Measurements from ENCODE around the gene EGFR. TPM values are rescaled to one million over a fixed set of nuclear protein-coding genes. Genes with fewer than 3 reads are reported as not detected.

EGFR gene
- polyA plus RNA-seq, 2 of the 4 experiments (the other 2 are of a cell fraction) = 59.5 to 63.8 TPM

DNA sequence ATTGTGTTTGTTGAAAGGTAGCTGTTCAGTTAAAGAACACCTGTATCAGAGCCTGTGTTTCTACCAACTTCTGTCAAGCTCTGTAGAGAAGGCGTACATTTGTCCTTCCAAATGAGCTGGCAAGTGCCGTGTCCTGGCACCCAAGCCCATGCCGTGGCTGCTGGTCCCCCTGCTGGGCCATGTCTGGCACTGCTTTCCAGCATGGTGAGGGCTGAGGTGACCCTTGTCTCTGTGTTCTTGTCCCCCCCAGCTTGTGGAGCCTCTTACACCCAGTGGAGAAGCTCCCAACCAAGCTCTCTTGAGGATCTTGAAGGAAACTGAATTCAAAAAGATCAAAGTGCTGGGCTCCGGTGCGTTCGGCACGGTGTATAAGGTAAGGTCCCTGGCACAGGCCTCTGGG, 154.9 kb downstream of the EGFR start:
- 89% methylated on average over 7 of the region's 7 CpGs for WGBS (ENCODE audit: missing lambda C conversion rate)
- ChIA-PET POLR2A (no interaction called here), CTCF (interaction anchor here (0.8 to 1.9 kb wide), 6 partner anchors 11 to 400 kb away, joined by 3 to 10 read pairs (median 4); no protein-coding TSS in a partner anchor)
- no peak overlapping the region for H3K4me2 ChIP-seq
- FAIRE-seq (no peak), ATAC-seq (peak in 1 of 2 experiments; percentile 49; a peak in 3 of 6 replicates), DNase-seq (ENCODE audit: low read depth in 1 of 2, low spot score in 1 of 2) (no peak)
- no peak overlapping the region for H3K4me3 ChIP-seq
- H3K27ac ChIP-seq = no peak overlapping the region
- no peak for TF ChIP-seq TFCP2L1 (CRISPR knock-in tag; IDR thresholded peaks at IDR 0.05)
- TF ChIP-seq RAD21 (conservative IDR thresholded peaks at IDR 0.05 in 1 of 2, IDR thresholded peaks at IDR 0.05 in 1 of 2) = 0 out of 5 replicates have a peak, but pooled peaks of 1 of the 2 experiments have one; percentile 16
- TF ChIP-seq, protein P1, sequence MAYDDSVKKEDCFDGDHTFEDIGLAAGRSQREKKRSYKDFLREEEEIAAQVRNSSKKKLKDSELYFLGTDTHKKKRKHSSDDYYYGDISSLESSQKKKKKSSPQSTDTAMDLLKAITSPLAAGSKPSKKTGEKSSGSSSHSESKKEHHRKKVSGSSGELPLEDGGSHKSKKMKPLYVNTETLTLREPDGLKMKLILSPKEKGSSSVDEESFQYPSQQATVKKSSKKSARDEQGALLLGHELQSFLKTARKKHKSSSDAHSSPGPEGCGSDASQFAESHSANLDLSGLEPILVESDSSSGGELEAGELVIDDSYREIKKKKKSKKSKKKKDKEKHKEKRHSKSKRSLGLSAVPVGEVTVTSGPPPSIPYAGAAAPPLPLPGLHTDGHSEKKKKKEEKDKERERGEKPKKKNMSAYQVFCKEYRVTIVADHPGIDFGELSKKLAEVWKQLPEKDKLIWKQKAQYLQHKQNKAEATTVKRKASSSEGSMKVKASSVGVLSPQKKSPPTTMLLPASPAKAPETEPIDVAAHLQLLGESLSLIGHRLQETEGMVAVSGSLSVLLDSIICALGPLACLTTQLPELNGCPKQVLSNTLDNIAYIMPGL (CRISPR knock-in tag; IDR thresholded peaks at IDR 0.05; ENCODE audit: borderline replicate concordance) = no peak
- H3K4me1 ChIP-seq = peaks cover 3% of the 10 kb centered on the region; the same call in 1 of the 3 replicates
- no peaks in the 10 kb centered on the region for H3K9me3 ChIP-seq

DNA sequence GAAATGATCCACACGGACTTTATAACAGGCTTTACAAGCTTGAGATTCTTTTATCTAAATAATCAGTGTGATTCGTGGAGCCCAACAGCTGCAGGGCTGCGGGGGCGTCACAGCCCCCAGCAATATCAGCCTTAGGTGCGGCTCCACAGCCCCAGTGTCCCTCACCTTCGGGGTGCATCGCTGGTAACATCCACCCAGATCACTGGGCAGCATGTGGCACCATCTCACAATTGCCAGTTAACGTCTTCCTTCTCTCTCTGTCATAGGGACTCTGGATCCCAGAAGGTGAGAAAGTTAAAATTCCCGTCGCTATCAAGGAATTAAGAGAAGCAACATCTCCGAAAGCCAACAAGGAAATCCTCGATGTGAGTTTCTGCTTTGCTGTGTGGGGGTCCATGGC, 155.6 kb downstream of the EGFR start:
- ChIA-PET CTCF (interaction anchor here (1.1 to 1.9 kb wide), 4 partner anchors 11 to 401 kb away, joined by 3 to 10 read pairs (median 4); no protein-coding TSS in a partner anchor), POLR2A (no interaction called here)
- Histone ChIP-seq H3K4me3 (no peak overlapping the region), H3K9me3 (no peaks in the 10 kb centered on the region), H3K4me2 (no peak overlapping the region), H3K4me1 (peaks cover 3% of the 10 kb centered on the region; the same call in 1 of the 3 replicates), H3K27ac (no peak overlapping the region)
- DNase-seq (ENCODE audit: low read depth in 1 of 2, low spot score in 1 of 2) = no peak
- TF ChIP-seq RNF2 (IDR thresholded peaks at IDR 0.05; ENCODE audit: borderline replicate concordance, low read depth) = no peak
- no peak for ATAC-seq
- no peak for FAIRE-seq
- 91% methylated on average over 12 of the region's 12 CpGs for WGBS (ENCODE audit: missing lambda C conversion rate)

DNA sequence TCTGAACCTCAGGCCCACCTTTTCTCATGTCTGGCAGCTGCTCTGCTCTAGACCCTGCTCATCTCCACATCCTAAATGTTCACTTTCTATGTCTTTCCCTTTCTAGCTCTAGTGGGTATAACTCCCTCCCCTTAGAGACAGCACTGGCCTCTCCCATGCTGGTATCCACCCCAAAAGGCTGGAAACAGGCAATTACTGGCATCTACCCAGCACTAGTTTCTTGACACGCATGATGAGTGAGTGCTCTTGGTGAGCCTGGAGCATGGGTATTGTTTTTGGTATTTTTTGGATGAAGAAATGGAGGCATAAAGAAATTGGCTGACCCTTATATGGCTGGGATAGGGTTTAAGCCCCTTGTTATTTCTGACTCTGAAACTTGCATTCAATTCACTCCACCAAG, 156.0 kb downstream of the EGFR start:
- 100% methylated on average over 1 of the region's 1 CpG for WGBS (ENCODE audit: missing lambda C conversion rate)
- POLR2A ChIA-PET = no interaction called here
- no peaks in the 10 kb centered on the region for H3K9me3 ChIP-seq
- no peak overlapping the region for H3K27ac ChIP-seq
- peaks cover 3% of the 10 kb centered on the region; the same call in 1 of the 3 replicates for H3K4me1 ChIP-seq
- CTCF ChIA-PET = interaction anchor here (1.1 to 1.9 kb wide), 3 partner anchors 18 to 401 kb away, joined by 3 to 10 read pairs (median 3); no protein-coding TSS in a partner anchor
- H3K4me3 ChIP-seq = no peak overlapping the region
- ATAC-seq = no peak
- no peak for TF ChIP-seq ZC3H11A (IDR thresholded peaks at IDR 0.05)
- TF ChIP-seq, protein P2, sequence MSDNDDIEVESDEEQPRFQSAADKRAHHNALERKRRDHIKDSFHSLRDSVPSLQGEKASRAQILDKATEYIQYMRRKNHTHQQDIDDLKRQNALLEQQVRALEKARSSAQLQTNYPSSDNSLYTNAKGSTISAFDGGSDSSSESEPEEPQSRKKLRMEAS (IDR thresholded peaks at IDR 0.05) = no peak
- no peak for TF ChIP-seq NPAS2 (CRISPR knock-in tag; IDR thresholded peaks at IDR 0.05; ENCODE audit: borderline replicate concordance)
- no peak for TF ChIP-seq POLR2AphosphoS2 (conservative IDR thresholded peaks at IDR 0.05; ENCODE audit: low read length)
- no peak for TF ChIP-seq FOXS1 (CRISPR knock-in tag; IDR thresholded peaks at IDR 0.05)
- no peak for TF ChIP-seq ZFP36 (IDR thresholded peaks at IDR 0.05; ENCODE audit: borderline replicate concordance, partially characterized antibody)
- no peak for TF ChIP-seq TP53 (CRISPR knock-in tag; IDR thresholded peaks at IDR 0.05)
- TF ChIP-seq, protein P3, sequence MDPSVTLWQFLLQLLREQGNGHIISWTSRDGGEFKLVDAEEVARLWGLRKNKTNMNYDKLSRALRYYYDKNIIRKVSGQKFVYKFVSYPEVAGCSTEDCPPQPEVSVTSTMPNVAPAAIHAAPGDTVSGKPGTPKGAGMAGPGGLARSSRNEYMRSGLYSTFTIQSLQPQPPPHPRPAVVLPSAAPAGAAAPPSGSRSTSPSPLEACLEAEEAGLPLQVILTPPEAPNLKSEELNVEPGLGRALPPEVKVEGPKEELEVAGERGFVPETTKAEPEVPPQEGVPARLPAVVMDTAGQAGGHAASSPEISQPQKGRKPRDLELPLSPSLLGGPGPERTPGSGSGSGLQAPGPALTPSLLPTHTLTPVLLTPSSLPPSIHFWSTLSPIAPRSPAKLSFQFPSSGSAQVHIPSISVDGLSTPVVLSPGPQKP (IDR thresholded peaks at IDR 0.05; ENCODE audit: low read depth, low read length) = no peak
- TF ChIP-seq MYC (IDR thresholded peaks at IDR 0.05; ENCODE audit: borderline replicate concordance, low read length) = no peak
- TF ChIP-seq CBX2 (IDR thresholded peaks at IDR 0.05; ENCODE audit: borderline replicate concordance, low read depth) = no peak
- TF ChIP-seq, protein P4, sequence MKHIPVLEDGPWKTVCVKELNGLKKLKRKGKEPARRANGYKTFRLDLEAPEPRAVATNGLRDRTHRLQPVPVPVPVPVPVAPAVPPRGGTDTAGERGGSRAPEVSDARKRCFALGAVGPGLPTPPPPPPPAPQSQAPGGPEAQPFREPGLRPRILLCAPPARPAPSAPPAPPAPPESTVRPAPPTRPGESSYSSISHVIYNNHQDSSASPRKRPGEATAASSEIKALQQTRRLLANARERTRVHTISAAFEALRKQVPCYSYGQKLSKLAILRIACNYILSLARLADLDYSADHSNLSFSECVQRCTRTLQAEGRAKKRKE (CRISPR knock-in tag; IDR thresholded peaks at IDR 0.05; ENCODE audit: low read depth) = no peak
- no peak for TF ChIP-seq PHF8 (IDR thresholded peaks at IDR 0.05; ENCODE audit: borderline replicate concordance, low read depth)
- TF ChIP-seq, protein P5, sequence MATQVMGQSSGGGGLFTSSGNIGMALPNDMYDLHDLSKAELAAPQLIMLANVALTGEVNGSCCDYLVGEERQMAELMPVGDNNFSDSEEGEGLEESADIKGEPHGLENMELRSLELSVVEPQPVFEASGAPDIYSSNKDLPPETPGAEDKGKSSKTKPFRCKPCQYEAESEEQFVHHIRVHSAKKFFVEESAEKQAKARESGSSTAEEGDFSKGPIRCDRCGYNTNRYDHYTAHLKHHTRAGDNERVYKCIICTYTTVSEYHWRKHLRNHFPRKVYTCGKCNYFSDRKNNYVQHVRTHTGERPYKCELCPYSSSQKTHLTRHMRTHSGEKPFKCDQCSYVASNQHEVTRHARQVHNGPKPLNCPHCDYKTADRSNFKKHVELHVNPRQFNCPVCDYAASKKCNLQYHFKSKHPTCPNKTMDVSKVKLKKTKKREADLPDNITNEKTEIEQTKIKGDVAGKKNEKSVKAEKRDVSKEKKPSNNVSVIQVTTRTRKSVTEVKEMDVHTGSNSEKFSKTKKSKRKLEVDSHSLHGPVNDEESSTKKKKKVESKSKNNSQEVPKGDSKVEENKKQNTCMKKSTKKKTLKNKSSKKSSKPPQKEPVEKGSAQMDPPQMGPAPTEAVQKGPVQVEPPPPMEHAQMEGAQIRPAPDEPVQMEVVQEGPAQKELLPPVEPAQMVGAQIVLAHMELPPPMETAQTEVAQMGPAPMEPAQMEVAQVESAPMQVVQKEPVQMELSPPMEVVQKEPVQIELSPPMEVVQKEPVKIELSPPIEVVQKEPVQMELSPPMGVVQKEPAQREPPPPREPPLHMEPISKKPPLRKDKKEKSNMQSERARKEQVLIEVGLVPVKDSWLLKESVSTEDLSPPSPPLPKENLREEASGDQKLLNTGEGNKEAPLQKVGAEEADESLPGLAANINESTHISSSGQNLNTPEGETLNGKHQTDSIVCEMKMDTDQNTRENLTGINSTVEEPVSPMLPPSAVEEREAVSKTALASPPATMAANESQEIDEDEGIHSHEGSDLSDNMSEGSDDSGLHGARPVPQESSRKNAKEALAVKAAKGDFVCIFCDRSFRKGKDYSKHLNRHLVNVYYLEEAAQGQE (IDR thresholded peaks at IDR 0.05) = no peak
- no peak for TF ChIP-seq ZSCAN20 (CRISPR knock-in tag; IDR thresholded peaks at IDR 0.05)
- TF ChIP-seq KDM5A (IDR thresholded peaks at IDR 0.05) = no peak
- TF ChIP-seq HOXB5 (CRISPR knock-in tag; IDR thresholded peaks at IDR 0.05) = no peak
- TF ChIP-seq, protein P6, sequence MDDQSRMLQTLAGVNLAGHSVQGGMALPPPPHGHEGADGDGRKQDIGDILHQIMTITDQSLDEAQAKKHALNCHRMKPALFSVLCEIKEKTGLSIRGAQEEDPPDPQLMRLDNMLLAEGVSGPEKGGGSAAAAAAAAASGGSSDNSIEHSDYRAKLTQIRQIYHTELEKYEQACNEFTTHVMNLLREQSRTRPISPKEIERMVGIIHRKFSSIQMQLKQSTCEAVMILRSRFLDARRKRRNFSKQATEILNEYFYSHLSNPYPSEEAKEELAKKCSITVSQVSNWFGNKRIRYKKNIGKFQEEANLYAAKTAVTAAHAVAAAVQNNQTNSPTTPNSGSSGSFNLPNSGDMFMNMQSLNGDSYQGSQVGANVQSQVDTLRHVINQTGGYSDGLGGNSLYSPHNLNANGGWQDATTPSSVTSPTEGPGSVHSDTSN (IDR thresholded peaks at IDR 0.05) = no peak
- no peak overlapping the region for H3K4me2 ChIP-seq
- no peak for DNase-seq (ENCODE audit: low read depth in 1 of 2, low spot score in 1 of 2)
- FAIRE-seq = no peak

All from A549 (cell line).